ENCODE data around the gene NOS3. TPM values are rescaled to one million over a fixed set of nuclear protein-coding genes. Genes with fewer than 3 reads are reported as not detected.
A peak's percentile ranks its signal among the peaks of the same experiment; 100 is the strongest.

NOS3 gene
- total RNA-seq, 1 experiment from 2014 or later: 3.2 TPM

DNA sequence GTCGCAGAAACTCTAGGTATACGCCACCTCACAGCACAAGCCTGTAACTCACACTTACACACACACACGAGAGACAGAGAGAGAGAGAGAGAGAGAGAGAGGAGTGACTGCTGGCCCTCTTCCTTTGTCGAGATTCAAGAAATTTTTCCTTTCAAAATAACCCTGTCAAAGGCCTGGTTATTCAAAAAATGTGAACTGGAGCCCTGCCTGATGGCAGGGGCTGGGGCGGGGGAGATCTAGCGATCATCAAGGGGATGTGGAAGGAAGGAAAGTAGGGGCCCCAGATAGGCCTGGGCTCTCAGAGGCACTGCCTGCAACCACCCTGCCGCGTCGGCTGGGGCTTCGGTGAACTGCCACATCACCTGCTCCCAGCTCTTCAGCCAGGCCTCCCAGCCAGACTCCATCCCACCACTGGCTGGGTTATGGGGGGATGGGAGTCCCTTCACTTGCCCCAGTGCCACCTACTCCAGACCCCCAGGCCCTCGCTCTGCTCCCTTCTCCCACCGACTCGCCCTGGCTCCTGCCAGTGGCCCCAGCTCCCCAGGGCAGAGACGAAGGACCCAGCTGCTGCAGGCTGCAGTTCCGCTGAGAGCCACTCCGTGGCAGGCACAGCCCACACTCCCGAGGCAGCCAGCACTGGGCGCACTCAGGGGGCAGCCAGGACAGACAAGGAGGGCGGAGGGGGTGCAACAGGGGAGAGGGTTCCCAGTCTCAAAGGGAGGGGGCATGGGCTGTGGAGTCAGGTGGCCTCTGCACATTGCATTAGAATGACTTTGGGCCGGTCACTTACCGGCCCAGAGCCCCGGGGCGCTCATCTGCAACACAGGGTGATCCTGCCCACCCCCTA, 28.0 kb upstream of the NOS3 start:
- Histone ChIP-seq H3K4me3 (no peak overlapping the region), H3K27me3 (ENCODE audit: insufficient read depth, low read depth) (peaks cover 45% of the 10 kb centered on the region), H3K9me2 (ENCODE audit: insufficient read depth) (no peaks in the 10 kb centered on the region), H3K79me2 (ENCODE audit: low read depth) (no peaks in the 10 kb centered on the region), H3K4me1 (replicated peaks; ENCODE audit: insufficient read depth) (no peaks in the 10 kb centered on the region), H3K27ac (no peak overlapping the region), H4K20me1 (ENCODE audit: insufficient read depth) (no peaks in the 10 kb centered on the region), H3K4me2 (no peak overlapping the region), H3F3A (ENCODE audit: insufficient read depth, low read depth) (no peaks in the 10 kb centered on the region), H3K36me3 (ENCODE audit: low read depth) (no peaks in the 10 kb centered on the region), H3K9me3 (ENCODE audit: insufficient read depth, low read depth) (no peaks in the 10 kb centered on the region), H2AFZ (no peak overlapping the region)
- no TSS peak for BruUV-seq (replicated peaks)
- TF ChIP-seq, protein P1, sequence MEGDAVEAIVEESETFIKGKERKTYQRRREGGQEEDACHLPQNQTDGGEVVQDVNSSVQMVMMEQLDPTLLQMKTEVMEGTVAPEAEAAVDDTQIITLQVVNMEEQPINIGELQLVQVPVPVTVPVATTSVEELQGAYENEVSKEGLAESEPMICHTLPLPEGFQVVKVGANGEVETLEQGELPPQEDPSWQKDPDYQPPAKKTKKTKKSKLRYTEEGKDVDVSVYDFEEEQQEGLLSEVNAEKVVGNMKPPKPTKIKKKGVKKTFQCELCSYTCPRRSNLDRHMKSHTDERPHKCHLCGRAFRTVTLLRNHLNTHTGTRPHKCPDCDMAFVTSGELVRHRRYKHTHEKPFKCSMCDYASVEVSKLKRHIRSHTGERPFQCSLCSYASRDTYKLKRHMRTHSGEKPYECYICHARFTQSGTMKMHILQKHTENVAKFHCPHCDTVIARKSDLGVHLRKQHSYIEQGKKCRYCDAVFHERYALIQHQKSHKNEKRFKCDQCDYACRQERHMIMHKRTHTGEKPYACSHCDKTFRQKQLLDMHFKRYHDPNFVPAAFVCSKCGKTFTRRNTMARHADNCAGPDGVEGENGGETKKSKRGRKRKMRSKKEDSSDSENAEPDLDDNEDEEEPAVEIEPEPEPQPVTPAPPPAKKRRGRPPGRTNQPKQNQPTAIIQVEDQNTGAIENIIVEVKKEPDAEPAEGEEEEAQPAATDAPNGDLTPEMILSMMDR (conservative IDR thresholded peaks at IDR 0.05): peak; percentile 97
- TF ChIP-seq EZH2 (IDR thresholded peaks at IDR 0.05; ENCODE audit: low read depth): no peak
- ChIA-PET POLR2A (ENCODE audit: unreplicated experiment) (interaction anchor here (0.8 kb wide), 1 partner anchor 57 kb away, joined by 15 read pairs; no protein-coding TSS in a partner anchor), CTCF (interaction anchor here (0.8 to 1.4 kb wide), 2 partner anchors 62 to 64 kb away, joined by 4 read pairs; no protein-coding TSS in a partner anchor)
- DNase-seq: peak in 1 of 2 experiments; percentile 61
- intact Hi-C loops (cut with micrococcal nuclease; ENCODE audit: unreplicated experiment): loop anchor here (1.0 kb wide), 1 partner anchor 210 kb away; no protein-coding TSS in a partner anchor

DNA sequence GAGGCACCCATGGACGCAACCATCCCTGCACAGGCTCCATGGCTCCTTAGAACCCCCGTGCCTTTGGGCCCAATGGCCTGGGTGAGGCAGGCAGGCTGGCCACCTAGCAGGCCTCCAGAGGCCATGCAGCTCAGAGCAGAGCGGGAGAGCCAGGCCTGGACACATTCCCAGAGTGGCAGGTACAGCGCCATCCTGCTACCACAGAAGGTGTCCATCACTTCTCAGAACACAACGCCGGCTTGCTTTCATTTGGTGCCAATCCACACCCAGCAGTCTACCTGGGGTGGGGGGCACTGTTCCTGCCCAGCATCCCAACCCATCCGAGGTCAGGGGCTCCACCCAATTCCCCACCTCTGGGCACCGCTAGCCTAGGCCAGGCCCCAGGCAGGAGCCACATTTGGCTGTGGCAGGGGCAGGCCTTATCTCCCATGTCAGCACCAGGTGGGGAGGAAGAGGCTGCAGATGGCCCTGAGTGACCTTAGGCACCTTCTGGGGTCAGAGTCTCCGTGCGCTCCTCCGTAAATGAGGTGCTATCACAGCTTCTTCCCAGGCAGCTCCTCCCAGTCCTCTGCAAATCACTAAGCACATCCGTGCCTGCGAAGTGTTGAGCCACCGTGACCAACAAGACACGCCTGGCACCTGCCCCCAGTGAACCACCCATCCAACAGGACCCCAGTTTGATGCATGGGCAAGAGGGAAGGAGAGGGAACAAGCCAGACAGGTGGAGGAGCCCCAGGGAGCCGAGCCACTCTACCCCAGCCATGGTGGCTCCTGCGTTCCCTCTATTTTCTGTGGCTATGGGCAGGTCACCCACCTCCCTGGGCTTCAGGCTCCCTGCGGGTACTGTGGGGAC, 26.9 kb upstream of the NOS3 start:
- no peak overlapping the region for H2AFZ ChIP-seq

More for the DNA sequence above, 26.9 kb upstream of the NOS3 start:
- no peaks in the 10 kb centered on the region for H3K9me2 ChIP-seq (ENCODE audit: insufficient read depth)
- no peaks in the 10 kb centered on the region for H3K79me2 ChIP-seq (ENCODE audit: low read depth)
- DNase-seq: no peak
- intact Hi-C loops (cut with micrococcal nuclease; ENCODE audit: unreplicated experiment): loop anchor here (1.0 kb wide), 1 partner anchor 208 kb away; no protein-coding TSS in a partner anchor
- H3K27ac ChIP-seq: no peak overlapping the region
- no TSS peak for BruUV-seq (replicated peaks)
- peaks cover 56% of the 10 kb centered on the region for H3K27me3 ChIP-seq (ENCODE audit: insufficient read depth, low read depth)
- H3K9me3 ChIP-seq (ENCODE audit: insufficient read depth, low read depth): no peaks in the 10 kb centered on the region
- no peaks in the 10 kb centered on the region for H3K36me3 ChIP-seq (ENCODE audit: low read depth)
- no peaks in the 10 kb centered on the region for H4K20me1 ChIP-seq (ENCODE audit: insufficient read depth)
- no peaks in the 10 kb centered on the region for H3K4me1 ChIP-seq (replicated peaks; ENCODE audit: insufficient read depth)
- H3K4me2 ChIP-seq: no peak overlapping the region
- no peak overlapping the region for H3K4me3 ChIP-seq
- POLR2A ChIA-PET (ENCODE audit: unreplicated experiment): no interaction called here
- CTCF ChIA-PET: no interaction called here
- TF ChIP-seq, protein P1 (conservative IDR thresholded peaks at IDR 0.05): no peak
- TF ChIP-seq EZH2 (IDR thresholded peaks at IDR 0.05; ENCODE audit: low read depth): no peak
- no peaks in the 10 kb centered on the region for H3F3A ChIP-seq (ENCODE audit: insufficient read depth, low read depth)

Measured in PC-9 (cell line).